K562 (cell line): ENCODE results near the gene CHTOP. TPM values are rescaled to one million over a fixed set of nuclear protein-coding genes. Genes with fewer than 3 reads are reported as not detected.

Experiments used
- ATAC-seq: fragments of 200-7000 bp; cut with Tn5 transposase; 3 replicates; pipeline ENCODE4 v1.9.1; 2020; ENCODE audit warnings: moderate library complexity
- BruUV-seq: library from RNA; stranded (reverse); fragments of 400-500 nt; replicated peaks from 2 replicates; lab custom pipeline; 2021; lab: Mats Ljungman, UMichigan
- CTCF ChIA-PET: fragments of 300-600 bp; formaldehyde crosslinking; extraction: SDS; loops from one replicate; lab custom pipeline; 2021; ENCODE audit warnings: low intra/inter-chr PET ratio; lab: Yijun Ruan, JAX
- POLR2A ChIA-PET: fragments of 300-600, 350-650 bp; sonication (Branson Sonifier 250); formaldehyde crosslinking; extraction: SDS; loops from one replicate; lab custom pipeline; 2021; ENCODE audit warnings: antibody characterized with exemption, inconsistent platforms; lab: Yijun Ruan, JAX
- DNase-seq, 4 experiments: peaks; one replicate each; pipeline versions ENCODE4 v3.0.0 to v3.0.0-alpha.2; 2011 to 2018; ENCODE audit warnings: low spot score in 3 of 4, mixed read lengths in 3 of 4; ENCODE audit errors: extremely low read depth in 1 of 4
- FAIRE-seq: peaks from 2 replicates; lab custom pipeline; 2011; peaks lifted over from hg19 to GRCh38; lab: Jason Lieb, UNC
- H2AFZ ChIP-seq: 2 replicates; pipeline ENCODE4 v1.6.0; 2011; ENCODE audit warnings: low read depth, low read length, control low read depth, inconsistent platforms
- H3K27ac ChIP-seq: fragments of 200-600 bp; 3 replicates; pipeline ENCODE4 v1.8.0; 2011; ENCODE audit warnings: low read depth, mild to moderate bottlenecking, control low read depth, inconsistent platforms, low read length, moderate library complexity, mixed read lengths; ENCODE audit errors: extremely low read depth
- H3K27me3 ChIP-seq, 2 experiments: fragments of 300-600 bp in 1 of 2; 2 replicates in 1 of 2; 3 replicates in 1 of 2; pipeline versions ENCODE4 v1.6.0 to v1.8.0; 2011; ENCODE audit warnings: inconsistent platforms in 2 of 2, low read length in 2 of 2, mild to moderate bottlenecking in 1 of 2, mixed read lengths in 1 of 2, moderate library complexity in 1 of 2; ENCODE audit not compliant: control insufficient read depth in 2 of 2, insufficient read depth in 2 of 2
- H3K36me3 ChIP-seq: fragments of 300-600 bp; 3 replicates; pipeline ENCODE4 v1.8.0; 2011; ENCODE audit warnings: mild to moderate bottlenecking, low read length, inconsistent platforms; ENCODE audit not compliant: control insufficient read depth, insufficient read depth
- H3K4me1 ChIP-seq, 2 experiments: fragments of 200-600 bp in 1 of 2; replicated peaks in 1 of 2; 2 replicates in 1 of 2; 3 replicates in 1 of 2; pipeline versions ENCODE4 v1.5.1 to v1.8.0; 2011; ENCODE audit warnings: inconsistent platforms in 2 of 2, low read length in 2 of 2, mild to moderate bottlenecking in 1 of 2, mixed read lengths in 1 of 2, moderate library complexity in 1 of 2; ENCODE audit not compliant: control insufficient read depth in 2 of 2, insufficient read depth in 2 of 2
- H3K4me2 ChIP-seq: 2 replicates; pipeline ENCODE4 v1.6.1; 2011; ENCODE audit warnings: low read length, control low read depth, inconsistent platforms, mixed read lengths; ENCODE audit not compliant: insufficient read depth
- H3K4me3 ChIP-seq: fragments of 200-600 bp; sonication (generic), shearing (Covaris generic); 2 replicates; pipeline ENCODE4 v1.5.1; 2016; ENCODE audit warnings: control low read depth, inconsistent platforms
- H3K79me2 ChIP-seq: fragments of 200-600 bp; 3 replicates; pipeline ENCODE4 v1.8.0; 2011; ENCODE audit warnings: low read length, inconsistent platforms; ENCODE audit not compliant: control insufficient read depth, insufficient read depth
- H3K9ac ChIP-seq, 2 experiments: 2 replicates each; pipeline versions ENCODE4 v1.6.0 to v1.6.1; 2011; ENCODE audit warnings: low read depth in 2 of 2, low read length in 2 of 2, control low read depth in 1 of 2, inconsistent platforms in 1 of 2, mild to moderate bottlenecking in 1 of 2, mixed read lengths in 1 of 2; ENCODE audit not compliant: insufficient read depth in 1 of 2
- H3K9me1 ChIP-seq: one replicate; pipeline ENCODE4 v1.6.0; 2011; ENCODE audit warnings: inconsistent platforms, mild to moderate bottlenecking, low read length, moderate library complexity; ENCODE audit not compliant: control insufficient read depth, insufficient read depth
- H3K9me3 ChIP-seq: replicated peaks from 2 replicates; pipeline ENCODE4 v1.5.1; 2011; ENCODE audit warnings: low read depth, low read length, inconsistent platforms; ENCODE audit not compliant: control insufficient read depth, insufficient read depth
- H4K20me1 ChIP-seq: replicated peaks from 2 replicates; pipeline ENCODE4 v1.6.1; 2011; ENCODE audit warnings: low read length, inconsistent platforms, mixed read lengths; ENCODE audit not compliant: control insufficient read depth, insufficient read depth
- KAT8 ChIP-seq: fragments of 450-650 bp; IDR thresholded peaks from 2 replicates; pipeline ENCODE4 v1.6.1; 2016; ENCODE audit warnings: low read depth, mild to moderate bottlenecking
- LARP7 ChIP-seq: fragments of 450-650 bp; IDR thresholded peaks from 2 replicates; pipeline ENCODE4 v1.6.1; 2016
- MYC ChIP-seq, 2 experiments: fragments of 250-450 bp in 1 of 2; sonication (Bioruptor Pico) in 1 of 2; IDR thresholded peaks; 2 replicates each; pipeline versions ENCODE4 v1.5.1 to v1.6.1; 2012 to 2021; ENCODE audit warnings: low read depth in 2 of 2, borderline replicate concordance in 1 of 2, improper control_type of control experiment in 1 of 2, low read length in 1 of 2, mild to moderate bottlenecking in 1 of 2, moderate library complexity in 1 of 2
- RB1 ChIP-seq: fragments of 450-650 bp; IDR thresholded peaks from 2 replicates; pipeline ENCODE4 v1.6.1; 2017; ENCODE audit warnings: low read depth, mild to moderate bottlenecking
- RCOR1 ChIP-seq, 2 experiments: IDR thresholded peaks; 2 replicates each; pipeline ENCODE4 v1.6.1; 2012; ENCODE audit warnings: low read depth in 2 of 2, low read length in 2 of 2, borderline replicate concordance in 1 of 2, improper control_type of control experiment in 1 of 2
- SAFB2 ChIP-seq: fragments of 200-400 bp; formaldehyde crosslinking; IDR thresholded peaks from 2 replicates; pipeline ENCODE4 v1.6.1; 2018; ENCODE audit warnings: borderline replicate concordance, low read length, low read depth, moderate library complexity; ENCODE audit not compliant: severe bottlenecking
- SMAD4 ChIP-seq: fragments of 250-450 bp; sonication (Bioruptor Pico); conservative IDR thresholded peaks from 2 replicates; pipeline ENCODE4 v1.8.0; 2021; ENCODE audit warnings: inconsistent platforms, mild to moderate bottlenecking, moderate library complexity
- SMARCE1 ChIP-seq: fragments of 450-650 bp; IDR thresholded peaks from 2 replicates; pipeline ENCODE4 v1.7.1; 2016; ENCODE audit warnings: mild to moderate bottlenecking
- SNIP1 ChIP-seq: fragments of 450-650 bp; IDR thresholded peaks from 2 replicates; pipeline ENCODE4 v1.7.1; 2017; ENCODE audit warnings: low read depth, mild to moderate bottlenecking
- STAT5B ChIP-seq: fragments of 250-450 bp; sonication (Bioruptor Pico); IDR thresholded peaks from 2 replicates; pipeline ENCODE4 v1.8.0; 2021; ENCODE audit warnings: mild to moderate bottlenecking, inconsistent platforms
- TOE1 ChIP-seq, 2 experiments: fragments of 450-650 bp in 1 of 2; sonication (generic) in 1 of 2; formaldehyde crosslinking in 1 of 2; IDR thresholded peaks; 2 replicates each; pipeline versions ENCODE4 v1.7.1 to v1.8.0; 2016 to 2022; ENCODE audit warnings: borderline replicate concordance in 2 of 2, mild to moderate bottlenecking in 2 of 2, antibody characterized with exemption in 1 of 2, inconsistent platforms in 1 of 2, low read depth in 1 of 2, missing genetic modification reagents in 1 of 2, moderate library complexity in 1 of 2
- YBX1 ChIP-seq: fragments of 450-650 bp; IDR thresholded peaks from 2 replicates; pipeline ENCODE4 v1.7.1; 2016; ENCODE audit warnings: mild to moderate bottlenecking
- ZC3H4 ChIP-seq: sonication (generic); formaldehyde crosslinking; IDR thresholded peaks from 2 replicates; pipeline ENCODE4 v1.9.0; 2021; ENCODE audit warnings: missing genetic modification reagents, borderline replicate concordance
- ZNF146 ChIP-seq: IDR thresholded peaks from one replicate; pipeline ENCODE4 v1.6.1; 2018; ENCODE audit warnings: missing compliant biosample characterization; ENCODE audit not compliant: unreplicated experiment
- ZNF197 ChIP-seq: fragments of 200-800 bp; sonication (Bioruptor generic); IDR thresholded peaks from 2 replicates; pipeline ENCODE4 v1.6.1; 2016; ENCODE audit warnings: low read depth, missing genetic modification characterization, missing compliant biosample characterization
- ZNF263 ChIP-seq: sonication (generic); formaldehyde crosslinking; IDR thresholded peaks from 2 replicates; pipeline ENCODE4 v1.8.0; 2022; ENCODE audit warnings: mild to moderate bottlenecking, missing genetic modification reagents, borderline replicate concordance
- whole genome bisulfite sequencing: fragments of 100-300 bp; shearing (Covaris generic); methylation state at CpG from one replicate; pipeline ENCODE4 v1.1.6; 2016; ENCODE audit warnings: low coverage, mixed read lengths; ENCODE audit not compliant: insufficient coverage; ENCODE audit errors: missing lambda C conversion rate; 5-methylcytosine and 5-hydroxymethylcytosine counted together
- in situ Hi-C: fragments of 300-500 bp; cut with MboI; formaldehyde crosslinking; loops from 4 replicates; pipeline ENCODE4 v1.15.0; 2018; ENCODE audit warnings: inconsistent platforms, mixed read lengths
- intact Hi-C: fragments of 100-400 bp; cut with micrococcal nuclease; formaldehyde crosslinking; loops from 2 replicates; pipeline ENCODE4 v1.14.2; 2022
- polyA plus RNA-seq, 8 experiments: library from polyadenylated mRNA; depleted of rRNA in 4 of 8; stranded (reverse) in 5 of 8; unstranded in 3 of 8; fragments of >200 nt; fragmentation: Nextera tagmentation in 2 of 8; fragmentation: Illumina TruSeq in 1 of 8; extraction: Ambion mirVana in 2 of 8; extraction: Trizol in 1 of 8; gene quantifications; 2 replicates each; pipeline versions ENCODE4 v1.2.1 to v1.2.3, GENCODE V29; 2011 to 2014; ENCODE audit warnings: inconsistent platforms in 1 of 8, missing spikeins in 1 of 8
- total RNA-seq, 7 experiments: library from RNA; depleted of rRNA in 6 of 7; stranded (reverse); fragments of >200 nt in 6 of 7; fragmentation: Illumina TruSeq in 2 of 7; extraction: Trizol in 2 of 7; gene quantifications; 2 replicates each; pipeline versions ENCODE4 v1.2.1 to v1.2.3, GENCODE V29; 2011 to 2021; ENCODE audit warnings: low replicate concordance in 1 of 7
- TF ChIP-seq, protein P1 (sequence below): sonication (generic); formaldehyde crosslinking; IDR thresholded peaks from 2 replicates; pipeline ENCODE4 v1.8.1; 2023; ENCODE audit warnings: mild to moderate bottlenecking, missing genetic modification reagents, moderate library complexity
- TF ChIP-seq, protein P2 (sequence below), 2 experiments: fragments of 450-650 bp; IDR thresholded peaks; 2 replicates each; pipeline ENCODE4 v1.6.1; 2016

Gene CHTOP
- total and polyA plus RNA-seq, 9 of the 15 experiments (the other 6 are each of a cell fraction or from before 2014, with no cell fraction given): 10.2 to 91.8 (median 60.8) TPM

DNA sequence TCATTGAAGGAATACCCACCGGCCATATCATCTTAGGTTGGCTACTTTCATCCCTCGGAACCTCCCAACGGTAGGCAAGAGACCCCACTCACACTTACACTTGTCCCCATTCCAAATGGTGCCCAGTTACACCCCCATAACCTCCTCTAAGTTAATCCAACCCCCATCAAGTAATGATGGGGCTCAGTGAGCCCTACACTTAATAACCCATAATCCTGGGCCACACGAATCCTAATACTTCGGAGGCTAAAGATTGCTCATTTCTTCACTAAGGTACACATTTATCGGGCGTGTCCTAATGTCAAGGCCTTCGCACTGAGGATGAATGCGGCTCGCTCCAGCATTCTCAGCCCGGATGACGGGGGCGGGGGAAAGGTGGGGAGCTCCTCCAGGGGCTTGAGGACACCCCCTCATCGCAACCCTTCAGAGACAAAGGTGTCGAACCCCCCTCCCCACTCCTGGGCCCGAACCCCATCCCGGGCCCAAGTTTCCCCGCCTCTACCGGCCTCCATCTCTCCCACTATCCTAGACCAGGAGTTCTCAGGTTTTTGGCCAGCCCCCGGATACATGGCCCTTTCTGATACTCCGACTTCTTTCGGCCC lies 36.5 kb downstream of the CHTOP start:
- Histone ChIP-seq H3K9me3 (no peaks in the 10 kb centered on the region), H3K4me3 (peak overlapping the region; percentile 94), H3K27me3 (no peaks in the 10 kb centered on the region), H3K36me3 (peaks cover 51% of the 10 kb centered on the region), H3K9me1 (no peaks in the 10 kb centered on the region), H3K27ac (peak overlapping the region; percentile 92), H3K9ac (peak overlapping the region; percentile 96 to 98), H3K79me2 (peaks cover 37% of the 10 kb centered on the region), H4K20me1 (no peaks in the 10 kb centered on the region), H3K4me2 (peak overlapping the region; percentile 98), H2AFZ (peak overlapping the region; percentile 63), H3K4me1 (peaks cover 0 to 4% of the 10 kb centered on the region in 2 experiments; a peak in 3 of 5 replicates)
- ATAC-seq (peak; percentile 1), DNase-seq (peak in 2 of 4 experiments; percentile 68 to 73), FAIRE-seq (no peak)
- ChIA-PET POLR2A (interaction anchor here (0.7 to 4.8 kb wide), 3 partner anchors 8 to 11 kb away, joined by 3 to 26 read pairs (median 6); partner anchors contain the start of gene SNAPIN), CTCF (no interaction called here)
- in situ Hi-C loops: loop anchor here (5.0 kb wide), 1 partner anchor 107 kb away; the partner anchor contains the start of gene SLC27A3
- intact Hi-C loops: loop anchor here (5.0 kb wide), 2 partner anchors 158 to 317 kb away; partner anchors contain the start of gene RAB13
- BruUV-seq: TSS peak; percentile 81
- 2% methylated on average over 18 of the region's 22 CpGs for WGBS
- TF ChIP-seq YBX1: no peak
- TF ChIP-seq, protein P1, sequence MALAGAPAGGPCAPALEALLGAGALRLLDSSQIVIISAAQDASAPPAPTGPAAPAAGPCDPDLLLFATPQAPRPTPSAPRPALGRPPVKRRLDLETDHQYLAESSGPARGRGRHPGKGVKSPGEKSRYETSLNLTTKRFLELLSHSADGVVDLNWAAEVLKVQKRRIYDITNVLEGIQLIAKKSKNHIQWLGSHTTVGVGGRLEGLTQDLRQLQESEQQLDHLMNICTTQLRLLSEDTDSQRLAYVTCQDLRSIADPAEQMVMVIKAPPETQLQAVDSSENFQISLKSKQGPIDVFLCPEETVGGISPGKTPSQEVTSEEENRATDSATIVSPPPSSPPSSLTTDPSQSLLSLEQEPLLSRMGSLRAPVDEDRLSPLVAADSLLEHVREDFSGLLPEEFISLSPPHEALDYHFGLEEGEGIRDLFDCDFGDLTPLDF (CRISPR knock-in tag): peak; percentile 14; the same call in 1 of the 2 replicates
- TF ChIP-seq KAT8: no peak
- TF ChIP-seq RCOR1 (IDR thresholded peaks at IDR 0.05; ENCODE audit: borderline replicate concordance in 1 of 2, low read depth in 2 of 2, low read length in 2 of 2): no peak
- 0 out of 2 replicates have a peak, but pooled peaks have one; percentile 53 for TF ChIP-seq ZNF263 (CRISPR knock-in tag)
- 0 out of 2 replicates have a peak, but pooled peaks have one; percentile 16 for TF ChIP-seq SMAD4 (CRISPR knock-in tag)
- TF ChIP-seq STAT5B (CRISPR knock-in tag): no peak
- 0 out of 2 replicates have a peak, but pooled peaks have one; percentile 7 for TF ChIP-seq SNIP1
- no peak for TF ChIP-seq SAFB2
- TF ChIP-seq LARP7: no peak
- TF ChIP-seq MYC (IDR thresholded peaks at IDR 0.05; ENCODE audit: low read depth, low read length): no peak
- peak; percentile 79 for TF ChIP-seq MYC (CRISPR knock-in tag; IDR thresholded peaks at IDR 0.05; ENCODE audit: borderline replicate concordance, low read depth)
- TF ChIP-seq, protein P2, sequence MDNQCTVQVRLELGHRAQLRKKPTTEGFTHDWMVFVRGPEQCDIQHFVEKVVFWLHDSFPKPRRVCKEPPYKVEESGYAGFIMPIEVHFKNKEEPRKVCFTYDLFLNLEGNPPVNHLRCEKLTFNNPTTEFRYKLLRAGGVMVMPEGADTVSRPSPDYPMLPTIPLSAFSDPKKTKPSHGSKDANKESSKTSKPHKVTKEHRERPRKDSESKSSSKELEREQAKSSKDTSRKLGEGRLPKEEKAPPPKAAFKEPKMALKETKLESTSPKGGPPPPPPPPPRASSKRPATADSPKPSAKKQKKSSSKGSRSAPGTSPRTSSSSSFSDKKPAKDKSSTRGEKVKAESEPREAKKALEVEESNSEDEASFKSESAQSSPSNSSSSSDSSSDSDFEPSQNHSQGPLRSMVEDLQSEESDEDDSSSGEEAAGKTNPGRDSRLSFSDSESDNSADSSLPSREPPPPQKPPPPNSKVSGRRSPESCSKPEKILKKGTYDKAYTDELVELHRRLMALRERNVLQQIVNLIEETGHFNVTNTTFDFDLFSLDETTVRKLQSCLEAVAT (IDR thresholded peaks at IDR 0.05): 0 out of 4 replicates have a peak, but pooled peaks of 1 of the 2 experiments have one; percentile 14
- TF ChIP-seq SMARCE1: no peak
- TF ChIP-seq TOE1 (IDR thresholded peaks at IDR 0.05; ENCODE audit: borderline replicate concordance): 0 out of 2 replicates have a peak, but pooled peaks have one; percentile 13
- TF ChIP-seq TOE1 (CRISPR knock-in tag; IDR thresholded peaks at IDR 0.05; ENCODE audit: borderline replicate concordance, low read depth): no peak
- no peak for TF ChIP-seq ZNF197 (CRISPR knock-in tag)
- TF ChIP-seq ZNF146: no peak
- TF ChIP-seq RB1: 0 out of 2 replicates have a peak, but pooled peaks have one; percentile 8
- TF ChIP-seq ZC3H4: no peak
